ENCODE results near the gene PCED1A. TPM values are rescaled to one million over a fixed set of nuclear protein-coding genes. Genes with fewer than 3 reads are reported as not detected.

PCED1A gene
- polyA plus RNA-seq, 1 experiment = 17.5 TPM

GRCh38 chr20:2851086-2851485 lies 10.6 kb upstream of the PCED1A start:
- no peaks in the 10 kb centered on the region for H3K27me3 ChIP-seq (ENCODE audit: control insufficient read depth, insufficient read depth, low read length)
- no peak overlapping the region for H3K27ac ChIP-seq (ENCODE audit: low read depth, low read length)
- H3K9me3 ChIP-seq (ENCODE audit: control insufficient read depth, insufficient read depth, low read length) = no peaks in the 10 kb centered on the region
- no peak overlapping the region for H3K4me3 ChIP-seq (ENCODE audit: low read depth, low read length)
- ChIA-PET CTCF (interaction anchor here (0.7 to 2.9 kb wide), 12 partner anchors 8 to 163 kb away, joined by 3 to 40 read pairs (median 6); partner anchors contain the start of genes PCED1A and VPS16), POLR2A (no interaction called here)
- DNase-seq (ENCODE audit: low read depth, low spot score) = no peak
- no peak for TF ChIP-seq CTCF (IDR thresholded peaks at IDR 0.05; ENCODE audit: low read depth, low read length)

- POLR2A ChIA-PET = no interaction called here
These were observed 9.1 kb upstream of the PCED1A start for GRCh38 chr20:2849529-2849928.

GRCh38 chr20:2847802-2848201 lies 7.3 kb upstream of the PCED1A start:
- DNase-seq (ENCODE audit: low read depth, low spot score) = no peak
- no peak for TF ChIP-seq CTCF (IDR thresholded peaks at IDR 0.05; ENCODE audit: low read depth, low read length)
- Histone ChIP-seq H3K27me3 (ENCODE audit: control insufficient read depth, insufficient read depth, low read length) (no peaks in the 10 kb centered on the region), H3K27ac (ENCODE audit: low read depth, low read length) (no peak overlapping the region), H3K4me3 (ENCODE audit: low read depth, low read length) (no peak overlapping the region), H3K9me3 (ENCODE audit: control insufficient read depth, insufficient read depth, low read length) (no peaks in the 10 kb centered on the region)
- ChIA-PET CTCF (no interaction called here), POLR2A (no interaction called here)

More at GRCh38 chr20:2849529-2849928, 9.1 kb upstream of the PCED1A start:
- CTCF ChIA-PET = interaction anchor here (0.9 to 1.8 kb wide), 4 partner anchors 9 to 96 kb away, joined by 3 to 11 read pairs (median 4); no protein-coding TSS in a partner anchor
- TF ChIP-seq CTCF (IDR thresholded peaks at IDR 0.05; ENCODE audit: low read depth, low read length) = no peak
- DNase-seq (ENCODE audit: low read depth, low spot score) = no peak
- H3K4me3 ChIP-seq (ENCODE audit: low read depth, low read length) = no peak overlapping the region
- no peak overlapping the region for H3K27ac ChIP-seq (ENCODE audit: low read depth, low read length)
- H3K27me3 ChIP-seq (ENCODE audit: control insufficient read depth, insufficient read depth, low read length) = no peaks in the 10 kb centered on the region
- no peaks in the 10 kb centered on the region for H3K9me3 ChIP-seq (ENCODE audit: control insufficient read depth, insufficient read depth, low read length)

- ChIA-PET POLR2A (no interaction called here), CTCF (no interaction called here)
- no peak for TF ChIP-seq CTCF (IDR thresholded peaks at IDR 0.05; ENCODE audit: low read depth, low read length)
- Histone ChIP-seq H3K27me3 (ENCODE audit: control insufficient read depth, insufficient read depth, low read length) (no peaks in the 10 kb centered on the region), H3K9me3 (ENCODE audit: control insufficient read depth, insufficient read depth, low read length) (no peaks in the 10 kb centered on the region), H3K4me3 (ENCODE audit: low read depth, low read length) (no peak overlapping the region), H3K27ac (ENCODE audit: low read depth, low read length) (no peak overlapping the region)
- no peak for DNase-seq (ENCODE audit: low read depth, low spot score)
These were observed 6.2 kb upstream of the PCED1A start for GRCh38 chr20:2846698-2847097.

- no peak for TF ChIP-seq CTCF (IDR thresholded peaks at IDR 0.05; ENCODE audit: low read depth, low read length)
- ChIA-PET CTCF (no interaction called here), POLR2A (no interaction called here)
- Histone ChIP-seq H3K9me3 (ENCODE audit: control insufficient read depth, insufficient read depth, low read length) (no peaks in the 10 kb centered on the region; the same call in 1 of the 2 replicates), H3K4me3 (ENCODE audit: low read depth, low read length) (no peak overlapping the region), H3K27me3 (ENCODE audit: control insufficient read depth, insufficient read depth, low read length) (no peaks in the 10 kb centered on the region), H3K27ac (ENCODE audit: low read depth, low read length) (no peak overlapping the region)
- DNase-seq (ENCODE audit: low read depth, low spot score) = no peak
These were observed 5.2 kb upstream of the PCED1A start for GRCh38 chr20:2845607-2846006.

Data from AG04450 (cell line).